Inflammatory macrophage treated with lipopolysaccharide for 4 hours (primary cell): ENCODE measurements around the gene BCAP31.
"Not testable (repeated sequence)": the region's sequence is repeated elsewhere in the genome, so short reads cannot be mapped to it uniquely, and the experiment has no call there.

Experiments used
- DNase-seq: peaks from one replicate; pipeline ENCODE4 v3.0.0-alpha.2; 2020

The BCAP31 gene

GRCh38 chrX:153707406-153707805, 16.8 kb downstream of the BCAP31 start:
- DNase-seq = no peak

GRCh38 chrX:153706799-153707198, 17.4 kb downstream of the BCAP31 start:
- DNase-seq = no peak

DNA sequence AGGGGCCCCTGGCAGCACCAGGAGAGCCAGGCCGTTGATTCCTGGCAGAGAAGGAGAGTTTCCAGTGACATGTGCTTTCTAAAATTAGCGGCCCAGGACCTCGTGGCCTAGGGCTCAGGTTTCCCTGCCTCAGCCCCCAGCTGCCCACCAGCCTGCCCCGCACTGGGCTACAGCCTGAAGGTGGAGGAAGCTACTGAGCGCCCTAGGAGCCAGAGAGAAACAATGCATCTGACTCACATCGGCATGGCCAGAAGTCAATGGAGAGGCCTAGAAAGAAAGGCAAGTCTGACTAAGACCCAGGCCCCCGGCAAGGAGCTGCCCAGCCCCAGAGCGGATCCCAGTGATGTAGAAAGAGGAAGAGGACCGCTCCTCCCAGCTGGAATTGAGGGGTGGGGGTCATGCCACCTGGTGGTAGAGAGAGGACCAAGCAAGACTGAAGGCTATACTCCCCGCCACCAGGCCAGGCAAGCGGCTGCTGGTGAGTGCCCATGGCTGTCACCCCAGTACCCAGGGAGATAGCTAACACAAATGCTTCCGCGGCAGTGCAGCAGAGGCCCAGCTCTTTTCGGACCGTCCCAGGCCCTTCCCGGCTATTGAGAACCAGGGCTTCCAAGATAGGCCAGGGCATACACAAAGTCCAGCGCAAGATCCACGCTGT, 18.7 kb downstream of the BCAP31 start:
- not testable (repeated sequence) for DNase-seq

DNA sequence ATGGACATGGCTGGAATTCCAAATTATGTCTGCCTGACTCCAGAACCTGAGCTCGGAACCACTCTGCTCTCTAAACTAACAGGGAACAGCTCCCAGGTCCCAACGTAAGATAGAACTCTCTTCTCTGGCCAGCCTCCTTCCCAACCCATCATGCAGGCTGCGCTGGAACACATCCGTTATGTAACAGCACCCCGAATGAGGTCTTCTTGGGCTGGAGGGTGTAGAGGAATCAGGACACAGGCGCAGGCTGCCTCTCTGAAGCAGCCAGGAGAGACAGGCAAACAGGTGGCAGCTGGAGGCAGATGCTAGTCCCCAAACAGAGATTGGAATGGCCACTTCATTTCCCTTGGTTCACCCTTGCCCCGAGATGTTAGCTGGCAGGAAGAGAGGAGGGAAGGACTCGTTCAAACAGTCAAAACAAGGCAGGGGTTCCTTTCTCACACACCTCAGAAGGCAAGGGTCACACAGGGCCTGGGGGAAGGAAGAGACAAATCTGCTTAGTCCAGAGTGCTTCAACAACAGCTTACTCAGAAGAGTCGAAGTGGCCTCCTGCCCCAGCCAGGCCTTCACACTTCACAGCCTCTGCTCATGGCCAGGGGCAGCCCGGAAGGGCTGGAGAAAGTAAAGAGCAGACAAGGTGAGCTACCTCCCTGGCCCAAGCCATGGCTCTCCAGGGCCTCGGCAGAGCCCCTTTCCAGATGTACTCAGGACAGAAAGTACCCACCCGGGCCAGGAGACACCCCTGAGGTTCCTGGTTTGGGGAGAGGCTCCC, 19.4 kb downstream of the BCAP31 start:
- not testable (repeated sequence) for DNase-seq

DNA sequence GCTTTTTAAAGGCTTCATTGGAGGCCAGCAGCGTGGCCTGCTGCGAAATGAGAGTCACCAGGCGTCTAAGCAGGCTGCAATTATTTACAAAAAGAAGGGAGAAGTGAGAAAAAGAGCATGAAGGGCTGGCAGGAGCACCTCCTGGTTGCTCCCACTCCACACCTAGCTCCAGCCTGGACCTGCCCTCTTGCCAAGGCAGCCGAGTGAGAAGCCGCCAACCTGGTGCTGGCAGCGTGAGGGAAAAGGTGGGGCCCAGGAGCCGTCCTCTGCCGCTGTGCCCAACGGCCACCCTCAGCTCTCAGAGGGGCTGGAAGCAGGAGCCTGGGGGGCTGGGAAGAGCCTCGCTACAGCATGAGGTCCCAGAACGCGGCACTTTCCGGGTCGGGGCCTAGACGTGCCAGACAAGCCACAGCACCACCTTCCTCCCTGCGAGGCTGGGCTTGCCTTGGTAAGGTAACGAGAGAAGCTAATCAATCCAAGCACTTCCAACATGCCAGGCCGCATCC, 20.1 kb downstream of the BCAP31 start:
- DNase-seq = no peak

GRCh38 chrX:153703036-153703370, 21.2 kb downstream of the BCAP31 start:
- DNase-seq = no peak

GRCh38 chrX:153702336-153703035, 21.7 kb downstream of the BCAP31 start:
- no peak for DNase-seq

- no peak for DNase-seq
These were observed 22.5 kb downstream of the BCAP31 start for GRCh38 chrX:153701706-153702105.

DNA sequence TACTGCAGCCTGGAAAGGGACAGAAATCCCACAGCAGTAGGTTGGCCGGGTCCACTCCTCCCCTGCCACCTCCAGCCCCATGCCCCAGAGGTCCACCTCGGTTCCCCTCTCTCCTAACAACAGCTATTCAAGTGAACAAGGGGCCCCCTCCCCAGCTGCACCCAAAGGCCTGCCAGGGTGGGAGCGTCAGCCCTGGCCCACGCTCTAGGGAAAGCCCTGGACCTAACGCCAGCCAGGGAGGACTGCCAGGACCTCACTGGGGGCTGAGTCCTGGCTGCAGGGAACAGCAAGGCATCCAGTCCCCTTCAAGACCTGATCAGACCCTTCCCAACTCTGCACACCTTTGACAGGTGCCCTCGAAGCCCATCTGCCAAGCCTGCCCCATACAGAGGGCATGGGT, 23.2 kb downstream of the BCAP31 start:
- no peak for DNase-seq

GRCh38 chrX:153700376-153700945, 23.7 kb downstream of the BCAP31 start:
- no peak for DNase-seq

DNA sequence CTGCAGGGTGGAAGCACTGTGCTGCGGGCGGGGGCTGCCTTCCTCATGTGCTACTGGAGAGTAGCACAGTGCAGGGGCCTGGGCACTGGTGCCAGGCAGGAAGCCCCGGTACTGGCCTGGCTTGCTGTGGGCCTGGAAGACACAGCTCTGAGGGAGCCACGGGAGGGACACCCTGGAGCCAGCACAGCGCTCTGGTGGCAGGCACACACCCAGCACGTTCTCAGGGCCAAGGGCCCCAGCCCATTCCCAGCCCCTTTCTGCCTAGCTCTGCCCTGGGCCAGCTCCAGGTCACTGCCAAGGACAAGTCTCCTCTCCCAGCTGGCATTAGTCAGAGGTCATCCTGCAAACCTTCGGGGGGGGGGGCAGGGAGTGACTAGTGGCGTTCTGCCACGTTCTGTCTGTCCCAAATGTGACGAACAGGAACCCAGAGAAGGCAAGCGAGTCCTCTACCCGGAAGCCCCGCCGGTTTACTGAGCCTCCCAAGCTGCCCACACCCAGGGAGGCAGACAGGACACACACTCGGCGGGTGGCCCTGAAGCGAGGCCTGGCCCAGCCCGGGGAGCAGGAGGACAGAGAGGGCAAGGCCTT, 24.3 kb downstream of the BCAP31 start:
- not testable (repeated sequence) for DNase-seq

GRCh38 chrX:153699210-153699783, 24.9 kb downstream of the BCAP31 start:
- DNase-seq = not testable (repeated sequence)

- DNase-seq = no peak
These were observed 26.0 kb downstream of the BCAP31 start for GRCh38 chrX:153697924-153698865.

GRCh38 chrX:153696986-153697722, 27.0 kb downstream of the BCAP31 start:
- DNase-seq = not testable (repeated sequence)

DNA sequence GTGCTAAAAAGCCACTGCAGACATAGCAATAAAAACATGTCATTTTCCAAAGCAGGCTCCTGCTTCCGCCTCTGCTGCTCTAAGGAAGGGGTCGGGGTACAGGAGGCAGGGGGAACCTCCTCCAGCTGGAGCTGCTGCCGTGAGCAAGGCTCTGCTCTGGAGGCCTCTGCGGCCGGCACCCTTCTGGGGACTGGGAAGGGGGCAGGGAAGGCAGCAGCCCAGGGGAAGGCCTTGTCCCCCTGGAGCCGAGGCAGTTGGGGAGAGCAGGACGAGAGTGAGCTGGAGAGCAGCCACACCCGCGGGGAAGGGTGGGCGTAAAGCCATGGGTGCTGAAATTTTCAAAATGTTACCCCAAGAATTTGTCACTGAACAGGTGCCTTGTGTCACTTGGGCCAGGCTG, 27.6 kb downstream of the BCAP31 start:
- not testable (repeated sequence) for DNase-seq

GRCh38 chrX:153696100-153696499, 28.1 kb downstream of the BCAP31 start:
- no peak for DNase-seq

DNA sequence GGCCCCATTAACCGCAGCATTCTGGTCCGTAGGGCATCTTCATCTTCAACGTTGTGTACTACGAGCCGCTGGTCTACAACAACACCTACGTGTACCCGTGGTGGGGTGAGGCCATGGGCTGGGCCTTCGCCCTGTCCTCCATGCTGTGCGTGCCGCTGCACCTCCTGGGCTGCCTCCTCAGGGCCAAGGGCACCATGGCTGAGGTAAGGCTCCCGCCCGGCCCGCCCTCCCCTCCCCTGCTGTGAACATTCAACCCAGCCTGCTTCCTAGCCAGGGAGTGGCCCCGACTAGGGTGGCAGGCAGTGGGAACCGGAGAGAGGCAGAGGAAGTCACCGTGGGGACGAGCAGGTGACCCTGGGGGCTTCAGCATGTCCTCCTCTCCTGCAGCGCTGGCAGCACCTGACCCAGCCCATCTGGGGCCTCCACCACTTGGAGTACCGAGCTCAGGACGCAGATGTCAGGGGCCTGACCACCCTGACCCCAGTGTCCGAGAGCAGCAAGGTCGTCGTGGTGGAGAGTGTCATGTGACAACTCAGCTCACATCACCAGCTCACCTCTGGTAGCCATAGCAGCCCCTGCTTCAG, 29.4 kb downstream of the BCAP31 start:
- DNase-seq = no peak

DNA sequence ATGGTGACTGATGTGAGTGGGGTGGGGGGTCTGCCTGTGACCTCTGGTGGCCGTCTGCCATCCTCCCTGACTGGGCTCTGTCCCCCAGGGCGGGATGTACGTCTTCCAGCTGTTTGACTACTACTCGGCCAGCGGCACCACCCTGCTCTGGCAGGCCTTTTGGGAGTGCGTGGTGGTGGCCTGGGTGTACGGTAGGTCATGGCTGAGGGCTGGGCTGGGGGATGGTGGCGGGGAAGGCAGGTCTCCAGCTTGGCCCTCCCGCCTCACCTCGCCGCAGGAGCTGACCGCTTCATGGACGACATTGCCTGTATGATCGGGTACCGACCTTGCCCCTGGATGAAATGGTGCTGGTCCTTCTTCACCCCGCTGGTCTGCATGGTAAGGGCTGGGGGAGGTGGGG, 29.9 kb downstream of the BCAP31 start:
- DNase-seq = not testable (repeated sequence)

DNA sequence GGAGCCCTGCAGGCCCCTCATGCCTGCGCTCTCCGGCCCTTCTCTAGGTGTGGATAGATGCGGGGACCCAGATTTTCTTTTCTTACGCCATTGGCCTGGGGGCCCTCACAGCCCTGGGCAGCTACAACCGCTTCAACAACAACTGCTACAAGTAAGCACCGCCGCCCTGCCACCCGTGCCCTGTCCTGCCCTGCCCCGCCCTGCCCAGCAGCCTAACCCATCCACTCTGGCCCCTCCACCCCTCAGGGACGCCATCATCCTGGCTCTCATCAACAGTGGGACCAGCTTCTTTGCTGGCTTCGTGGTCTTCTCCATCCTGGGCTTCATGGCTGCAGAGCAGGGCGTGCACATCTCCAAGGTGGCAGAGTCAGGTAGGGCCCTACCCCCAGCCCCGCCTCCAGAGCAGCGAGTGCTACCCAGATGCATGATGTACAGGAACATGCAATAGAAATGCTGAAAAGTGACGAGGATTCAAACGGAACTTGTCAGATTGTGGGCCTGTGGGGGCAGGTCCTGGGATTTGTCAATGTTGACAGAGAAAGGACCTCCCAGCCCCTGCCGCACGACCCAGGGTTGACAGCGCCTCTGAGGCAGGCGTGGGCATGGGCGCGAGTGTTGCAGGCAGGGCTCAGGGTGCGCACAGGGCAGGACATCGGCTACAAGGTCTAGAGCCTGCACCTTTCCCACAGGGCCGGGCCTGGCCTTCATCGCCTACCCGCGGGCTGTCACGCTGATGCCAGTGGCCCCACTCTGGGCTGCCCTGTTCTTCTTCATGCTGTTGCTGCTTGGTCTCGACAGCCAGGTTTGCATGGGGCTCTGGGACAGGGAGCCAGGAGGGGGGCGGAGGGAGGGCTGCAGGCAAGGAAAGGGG, 30.7 kb downstream of the BCAP31 start:
- no peak for DNase-seq
